Heart left ventricle (tissue), 16 donors: Measurements from ENCODE around the gene IQCH. TPM values are rescaled to one million over a fixed set of nuclear protein-coding genes. Genes with fewer than 3 reads are reported as not detected.
A peak's percentile ranks its signal among the peaks of the same experiment; 100 is the strongest.

Experiments used
- ATAC-seq, 4 donors: fragments of 200-7000 bp; cut with Tn5 transposase; one replicate each; pipeline ENCODE4 v1.9.1; 2020 to 2022; ENCODE audit warnings: moderate library complexity in 4 of 4, mild to moderate bottlenecking in 3 of 4, moderate number of reproducible peaks in 1 of 4
- DNase-seq, 5 donors: peaks; one replicate each; pipeline ENCODE4 v3.0.0-alpha.2; 2020
- H3K27ac ChIP-seq, 12 donors: fragments of 200-600 bp; sonication (generic) in 4 of 12; one replicate each; pipeline versions ENCODE4 v1.5.0 to v1.8.0; 2016 to 2022; ENCODE audit warnings: mild to moderate bottlenecking in 2 of 12
- H3K27me3 ChIP-seq, 9 donors: fragments of 200-600 bp; sonication (generic) in 2 of 9; one replicate each; pipeline versions ENCODE4 v1.5.1 to v1.8.0; 2016 to 2022; ENCODE audit warnings: mild to moderate bottlenecking in 3 of 9
- H3K36me3 ChIP-seq, 9 donors: fragments of 200-600 bp; sonication (generic) in 2 of 9; one replicate each; pipeline versions ENCODE4 v1.5.0 to v1.8.0; 2018 to 2022; ENCODE audit warnings: mild to moderate bottlenecking in 2 of 9
- H3K4me1 ChIP-seq, 12 donors: fragments of 200-600 bp; sonication (generic) in 4 of 12; one replicate each; pipeline versions ENCODE4 v1.5.0 to v1.8.0; 2016 to 2022; ENCODE audit warnings: mild to moderate bottlenecking in 3 of 12
- H3K4me3 ChIP-seq, 12 donors: fragments of 200-600 bp; sonication (generic) in 4 of 12; one replicate each; pipeline versions ENCODE4 v1.5.0 to v1.8.0; 2017 to 2022; ENCODE audit warnings: mild to moderate bottlenecking in 9 of 12, moderate library complexity in 4 of 12
- H3K9me3 ChIP-seq, 12 donors: fragments of 200-600 bp; sonication (generic) in 4 of 12; one replicate each; pipeline versions ENCODE4 v1.5.0 to v1.8.0; 2016 to 2022; ENCODE audit warnings: mild to moderate bottlenecking in 1 of 12
- CTCF ChIP-seq, 12 donors: fragments of 200-600 bp; sonication (generic) in 4 of 12; IDR thresholded peaks; one replicate each; pipeline versions ENCODE4 v1.5.0 to v1.8.0; 2018 to 2022; ENCODE audit warnings: antibody characterized with exemption in 12 of 12, mild to moderate bottlenecking in 5 of 12
- POLR2A ChIP-seq, 2 donors: fragments of 450-650 bp; IDR thresholded peaks; one replicate each; pipeline ENCODE4 v1.6.1; 2017; ENCODE audit warnings: antibody characterized with exemption in 2 of 2, mild to moderate bottlenecking in 2 of 2, moderate library complexity in 2 of 2
- WGBS, 4 donors: extraction: QIAGEN DNeasy Blood & Tissue Kit in 2 of 4; methylation state at CpG; one replicate each; pipeline versions ENCODE4 v1.1.5 to v1.1.7; 2013 to 2018; 5-methylcytosine and 5-hydroxymethylcytosine counted together
- intact Hi-C, 10 donors: fragments of 100-400 bp; cut with DNase I; formaldehyde crosslinking; loops; one replicate each; pipeline versions ENCODE4 v1.11.1 to v1.14.2; 2022
- polyA plus RNA-seq, 2 donors: library from polyadenylated mRNA; stranded (reverse); fragments of 200-250 nt; gene quantifications; one replicate each; pipeline ENCODE4 v1.2.3, GENCODE V29; 2013
- total RNA-seq, 9 donors: library from RNA; depleted of rRNA in 2 of 9; stranded (reverse); fragments of >200 nt in 2 of 9; fragmentation: NEBNext Ultra II Directional in 3 of 9; extraction: Animal tissue kit (Norgen Biotek cat#: 25700) in 3 of 9; gene quantifications; one replicate each; pipeline versions ENCODE4 v1.1.0 to v1.2.4, GENCODE V29; 2016 to 2023
- donor health status: ischemic (EF 13 %, LVEDD 7.1; RV severe dilation, severe dysfunction).
- donor health status: healthy with polysubstance abuse.
- donor health status: DM: no; HTN: yes; CAD: no.
- donor health status: DM: no; HTN: no; CAD: no.
- donor health status: ischemic (EF 25% LVEDD 6.9; RV normal size, moderate dysfunction).
- donor health status: ischemic (EF 25% LVEDD 5.7; RV mildly dilated, moderate dysfunction).
- donor health status: healthy.
- donor health status: DM: yes; HTN: yes; CAD: no.
- donor health status: ischemic (EF 35%, LVEDD 5.7; RV mildly dilated, moderate dysfunction).
- donor health status: nonischemic (EF 11% LVEDD 7.7; RV severe dilation, severe dysfunction).
- donor health status: DM: yes; HTN: yes; CAD: no.
- donor health status: PGD.
- donor health status: ischemic (EF 29% LVEDD 5.4; RV normal size, mild dysfunction).
- donor health status: nonischemic (EF 23%, LVEDD 6.1; RV moderate dilation, normal function).

IQCH gene
- total and polyA plus RNA-seq, 11 donors = 0.11 to 3.3 (median 1.4) TPM

GRCh38 chr15:67296188-67296587 is 41.6 kb downstream of the IQCH start:
- ATAC-seq = no peak
- intact Hi-C loops = no loop called here
- TF ChIP-seq CTCF (IDR thresholded peaks at IDR 0.05) (no peak), POLR2A (IDR thresholded peaks at IDR 0.05) (no peak)
- 92 to 96% (median 93%) methylated on average over 5 of the region's 5 CpGs for WGBS, 4 donors
- Histone ChIP-seq H3K4me1 (no peaks in the 10 kb centered on the region), H3K36me3 (no peaks in the 10 kb centered on the region), H3K27ac (no peak overlapping the region), H3K9me3 (no peaks in the 10 kb centered on the region), H3K4me3 (no peak overlapping the region), H3K27me3 (no peaks in the 10 kb centered on the region)
- no peak for DNase-seq

GRCh38 chr15:67296684-67297083 is 42.1 kb downstream of the IQCH start:
- ATAC-seq = no peak
- Histone ChIP-seq H3K4me1 (no peaks in the 10 kb centered on the region), H3K36me3 (no peaks in the 10 kb centered on the region), H3K27ac (no peak overlapping the region), H3K9me3 (no peaks in the 10 kb centered on the region), H3K27me3 (no peaks in the 10 kb centered on the region), H3K4me3 (no peak overlapping the region)
- intact Hi-C loops = no loop called here
- WGBS, 4 donors = 78 to 96% (median 88%) methylated on average over 1 of the region's 1 CpG
- TF ChIP-seq CTCF (IDR thresholded peaks at IDR 0.05) (no peak), POLR2A (IDR thresholded peaks at IDR 0.05) (no peak)
- no peak for DNase-seq

DNA sequence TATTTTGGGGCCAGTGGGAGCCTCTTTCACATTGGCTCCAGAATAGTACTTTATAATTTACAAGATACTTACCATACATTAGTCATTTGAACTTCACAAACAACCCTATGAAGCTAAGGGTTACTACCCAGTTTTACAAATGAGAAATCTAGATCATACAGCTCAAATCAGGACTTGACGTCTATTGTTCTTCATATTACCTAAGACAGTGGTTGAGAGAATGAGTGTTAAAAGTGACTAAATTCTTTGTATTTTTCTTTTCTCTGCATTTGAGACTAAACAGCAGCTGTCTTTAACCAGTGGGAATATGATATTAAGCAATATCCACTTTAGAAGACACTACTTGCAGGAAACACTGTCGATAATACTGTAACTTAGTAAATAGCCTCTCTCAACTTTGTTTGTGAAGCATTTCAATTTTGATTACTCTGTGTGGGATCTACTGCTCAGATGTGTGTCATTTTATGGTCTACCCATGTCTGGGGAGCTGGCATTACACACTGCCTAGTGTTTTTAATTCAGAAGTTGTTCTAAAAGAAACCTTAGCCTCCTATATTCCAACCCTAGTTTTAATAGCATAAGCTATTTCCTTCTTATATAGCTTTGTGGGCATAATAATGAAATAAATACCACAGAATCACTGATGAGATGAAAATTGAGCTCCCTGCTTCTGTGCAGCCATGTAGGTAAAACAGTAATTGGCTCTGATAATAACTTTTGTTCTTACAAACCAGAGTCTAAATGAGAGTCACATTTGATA is 45.9 kb downstream of the IQCH start:
- 72 to 92% (median 85%) methylated on average over 2 of the region's 2 CpGs for WGBS, 4 donors
- no peak for TF ChIP-seq CTCF (IDR thresholded peaks at IDR 0.05)
- TF ChIP-seq POLR2A (IDR thresholded peaks at IDR 0.05) = no peak
- no peaks in the 10 kb centered on the region for H3K36me3 ChIP-seq
- H3K27me3 ChIP-seq = no peaks in the 10 kb centered on the region
- DNase-seq (no peak), ATAC-seq (no peak)
- no peaks in the 10 kb centered on the region for H3K4me1 ChIP-seq
- intact Hi-C loops = loop anchor here in 2 of 10 donors (5.0 to 10.0 kb wide), 2 partner anchors 236 to 353 kb away; partner anchors contain the start of gene SMAD3 (in 1 of the 2)
- H3K27ac ChIP-seq = no peak overlapping the region
- no peak overlapping the region for H3K4me3 ChIP-seq
- H3K9me3 ChIP-seq = no peaks in the 10 kb centered on the region

GRCh38 chr15:67303490-67304363 is 49.1 kb downstream of the IQCH start:
- peak in 1 of 4 donors; percentile 65 for ATAC-seq
- intact Hi-C loops = loop anchor here (1.0 to 10.0 kb wide), 4 partner anchors 239 to 357 kb away; partner anchors contain the start of gene SMAD3 (in 1 of the 10)
- Histone ChIP-seq H3K27ac (no peak overlapping the region), H3K27me3 (no peaks in the 10 kb centered on the region), H3K4me3 (no peak overlapping the region), H3K4me1 (no peaks in the 10 kb centered on the region), H3K36me3 (no peaks in the 10 kb centered on the region), H3K9me3 (no peaks in the 10 kb centered on the region)
- DNase-seq = no peak
- peak in 11 of 12 donors; percentile 37 to 68 (median 53) for TF ChIP-seq CTCF (IDR thresholded peaks at IDR 0.05)
- no peak for TF ChIP-seq POLR2A (IDR thresholded peaks at IDR 0.05)
- 65 to 83% (median 69%) methylated on average over 4 of the region's 4 CpGs for WGBS, 4 donors
